HepG2 (cell line): ENCODE results near the gene RPL41. TPM values are rescaled to one million over a fixed set of nuclear protein-coding genes. Genes with fewer than 3 reads are reported as not detected.

Source experiments
- EHMT2 ChIP-seq: fragments of 200-600 bp; sonication (generic); IDR thresholded peaks from 2 replicates; pipeline ENCODE4 v1.7.0; 2017; ENCODE audit warnings: antibody characterized with exemption, low read depth, low read length, borderline replicate concordance
- ERF ChIP-seq: IDR thresholded peaks from 2 replicates; pipeline ENCODE4 v1.6.1; 2018; ENCODE audit warnings: missing biosample characterization, missing genetic modification reagents
- JARID2 ChIP-seq: sonication (generic); formaldehyde crosslinking; IDR thresholded peaks from 2 replicates; pipeline ENCODE4 v1.8.1; 2023; ENCODE audit warnings: missing genetic modification reagents, inconsistent platforms; ENCODE audit not compliant: insufficient replicate concordance
- MTA3 ChIP-seq: sonication (generic); formaldehyde crosslinking; IDR thresholded peaks from 2 replicates; pipeline ENCODE4 v1.4.0; 2020; ENCODE audit warnings: missing genetic modification reagents
- NR2C2 ChIP-seq: sonication (generic); formaldehyde crosslinking; IDR thresholded peaks from 2 replicates; pipeline ENCODE4 v1.4.0; 2020; ENCODE audit warnings: missing genetic modification reagents, mild to moderate bottlenecking, moderate library complexity, borderline replicate concordance
- PHF20 ChIP-seq: sonication (generic); formaldehyde crosslinking; IDR thresholded peaks from 2 replicates; pipeline ENCODE4 v1.5.0; 2020; ENCODE audit warnings: mild to moderate bottlenecking, missing genetic modification reagents
- SKI ChIP-seq: fragments of 450-650 bp; IDR thresholded peaks from one replicate; pipeline ENCODE4 v1.6.1; 2018; ENCODE audit warnings: mild to moderate bottlenecking; ENCODE audit not compliant: partially characterized antibody
- SP4 ChIP-seq: sonication (generic); formaldehyde crosslinking; IDR thresholded peaks from 2 replicates; pipeline ENCODE4 v1.8.1; 2023; ENCODE audit warnings: mild to moderate bottlenecking, missing genetic modification reagents
- SYNCRIP ChIP-seq: fragments of 200-400 bp; formaldehyde crosslinking; IDR thresholded peaks from 2 replicates; pipeline ENCODE4 v1.6.1; 2018; ENCODE audit warnings: mild to moderate bottlenecking, low read depth, low read length; ENCODE audit not compliant: insufficient read depth
- ZNF550 ChIP-seq: sonication (generic); formaldehyde crosslinking; IDR thresholded peaks from 2 replicates; pipeline ENCODE4 v1.4.0; 2020; ENCODE audit warnings: mild to moderate bottlenecking, missing genetic modification reagents, borderline replicate concordance
- ZNF577 ChIP-seq: sonication (generic); formaldehyde crosslinking; IDR thresholded peaks from 2 replicates; pipeline ENCODE4 v1.4.0; 2020; ENCODE audit warnings: mild to moderate bottlenecking, low read depth, missing genetic modification reagents, borderline replicate concordance
- ZNF703 ChIP-seq: sonication (generic); formaldehyde crosslinking; IDR thresholded peaks from 2 replicates; pipeline ENCODE4 v1.5.1; 2020; ENCODE audit warnings: missing genetic modification reagents, mild to moderate bottlenecking, moderate library complexity, borderline replicate concordance
- polyA plus RNA-seq, 8 experiments: library from polyadenylated mRNA; depleted of rRNA in 3 of 8; stranded (reverse) in 7 of 8; unstranded in 1 of 8; fragments of >200 nt; fragmentation: Illumina TruSeq in 4 of 8; extraction: Trizol in 4 of 8; gene quantifications; 2 replicates each; pipeline versions ENCODE4 v1.2.1 to v1.2.3, GENCODE V29; 2011 to 2016; ENCODE audit warnings: low read depth in 4 of 8, missing spikeins in 1 of 8, mixed read lengths in 1 of 8; ENCODE audit not compliant: insufficient read depth in 1 of 8
- total RNA-seq, 5 experiments: library from RNA; depleted of rRNA; stranded (reverse); fragments of >200 nt; fragmentation: Illumina TruSeq; extraction: Trizol; gene quantifications; 2 replicates each; pipeline ENCODE4 v1.2.3, GENCODE V29; 2016; ENCODE audit warnings: low read depth in 1 of 5
- TF ChIP-seq, protein P1 (sequence below): sonication (generic); formaldehyde crosslinking; IDR thresholded peaks from 2 replicates; pipeline ENCODE4 v1.5.0; 2020; ENCODE audit warnings: missing genetic modification reagents
- TF ChIP-seq, protein P2 (sequence below): IDR thresholded peaks from 2 replicates; pipeline ENCODE4 v1.6.1; 2016
- TF ChIP-seq, protein P3 (sequence below): fragments of 450-650 bp; IDR thresholded peaks from 2 replicates; pipeline ENCODE4 v1.6.1; 2017
- TF ChIP-seq, protein P4 (sequence below): sonication (generic); formaldehyde crosslinking; IDR thresholded peaks from 2 replicates; pipeline ENCODE4 v1.5.1; 2020; ENCODE audit warnings: mild to moderate bottlenecking, missing genetic modification reagents, moderate library complexity

Gene RPL41
- total and polyA plus RNA-seq, 2 of the 13 experiments (the other 11 are each of a cell fraction or from before 2014, with no cell fraction given), result 4,012 to 7,670 TPM

DNA sequence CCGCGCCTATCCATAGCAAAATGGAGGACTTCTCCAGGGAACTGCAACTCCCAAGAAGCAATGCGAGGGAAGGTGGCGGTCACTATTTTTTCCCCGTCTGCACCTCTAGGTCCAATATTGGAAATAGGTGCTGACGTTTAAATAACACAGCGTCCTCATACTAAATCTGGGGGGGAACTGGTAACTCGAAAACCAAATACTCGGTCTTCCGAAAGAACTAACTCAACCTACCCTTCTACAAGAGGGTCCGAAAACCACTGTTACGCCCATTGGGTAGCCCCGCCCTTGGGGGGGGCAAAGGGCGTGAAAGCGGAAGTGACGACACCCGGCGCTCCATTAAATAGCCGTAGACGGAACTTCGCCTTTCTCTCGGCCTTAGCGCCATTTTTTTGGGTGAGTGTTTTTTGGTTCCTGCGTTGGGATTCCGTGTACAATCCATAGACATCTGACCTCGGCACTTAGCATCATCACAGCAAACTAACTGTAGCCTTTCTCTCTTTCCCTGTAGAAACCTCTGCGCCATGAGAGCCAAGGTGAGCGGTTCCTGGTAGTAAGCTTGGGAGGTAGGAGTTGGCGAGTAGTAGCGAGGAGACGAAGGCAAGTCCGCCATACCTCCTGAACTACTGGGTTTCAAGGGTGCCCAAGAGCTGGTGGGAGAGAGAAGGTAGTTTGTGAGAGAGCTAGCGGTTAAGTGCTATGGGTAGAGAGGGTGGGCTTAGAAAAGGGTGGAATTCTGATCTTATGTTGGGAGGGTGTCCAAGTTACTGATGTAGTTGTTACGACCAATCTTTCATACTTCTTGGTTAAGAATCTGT lies at the start of gene RPL41 (continued):
- TF ChIP-seq, protein P1, sequence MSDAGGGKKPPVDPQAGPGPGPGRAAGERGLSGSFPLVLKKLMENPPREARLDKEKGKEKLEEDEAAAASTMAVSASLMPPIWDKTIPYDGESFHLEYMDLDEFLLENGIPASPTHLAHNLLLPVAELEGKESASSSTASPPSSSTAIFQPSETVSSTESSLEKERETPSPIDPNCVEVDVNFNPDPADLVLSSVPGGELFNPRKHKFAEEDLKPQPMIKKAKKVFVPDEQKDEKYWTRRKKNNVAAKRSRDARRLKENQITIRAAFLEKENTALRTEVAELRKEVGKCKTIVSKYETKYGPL (CRISPR knock-in tag), result peak; percentile 81
- TF ChIP-seq EHMT2 (no peak), ERF (peak; percentile 82; the same call in 1 of the 2 replicates), SP4 (peak; percentile 54; the same call in 1 of the 2 replicates), SKI (peak; percentile 15), ZNF550 (CRISPR knock-in tag) (no peak), MTA3 (no peak), NR2C2 (CRISPR knock-in tag) (peak; percentile 98), PHF20 (CRISPR knock-in tag) (peak; percentile 78), JARID2 (CRISPR knock-in tag) (no peak), SYNCRIP (no peak), ZNF703 (CRISPR knock-in tag) (no peak), ZNF577 (CRISPR knock-in tag) (peak; percentile 80; the same call in 1 of the 2 replicates)
- TF ChIP-seq, protein P2, sequence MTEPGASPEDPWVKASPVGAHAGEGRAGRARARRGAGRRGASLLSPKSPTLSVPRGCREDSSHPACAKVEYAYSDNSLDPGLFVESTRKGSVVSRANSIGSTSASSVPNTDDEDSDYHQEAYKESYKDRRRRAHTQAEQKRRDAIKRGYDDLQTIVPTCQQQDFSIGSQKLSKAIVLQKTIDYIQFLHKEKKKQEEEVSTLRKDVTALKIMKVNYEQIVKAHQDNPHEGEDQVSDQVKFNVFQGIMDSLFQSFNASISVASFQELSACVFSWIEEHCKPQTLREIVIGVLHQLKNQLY (CRISPR knock-in tag), result peak; percentile 37; the same call in 1 of the 2 replicates
- TF ChIP-seq, protein P3, sequence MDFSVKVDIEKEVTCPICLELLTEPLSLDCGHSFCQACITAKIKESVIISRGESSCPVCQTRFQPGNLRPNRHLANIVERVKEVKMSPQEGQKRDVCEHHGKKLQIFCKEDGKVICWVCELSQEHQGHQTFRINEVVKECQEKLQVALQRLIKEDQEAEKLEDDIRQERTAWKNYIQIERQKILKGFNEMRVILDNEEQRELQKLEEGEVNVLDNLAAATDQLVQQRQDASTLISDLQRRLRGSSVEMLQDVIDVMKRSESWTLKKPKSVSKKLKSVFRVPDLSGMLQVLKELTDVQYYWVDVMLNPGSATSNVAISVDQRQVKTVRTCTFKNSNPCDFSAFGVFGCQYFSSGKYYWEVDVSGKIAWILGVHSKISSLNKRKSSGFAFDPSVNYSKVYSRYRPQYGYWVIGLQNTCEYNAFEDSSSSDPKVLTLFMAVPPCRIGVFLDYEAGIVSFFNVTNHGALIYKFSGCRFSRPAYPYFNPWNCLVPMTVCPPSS, result no peak
- TF ChIP-seq, protein P4, sequence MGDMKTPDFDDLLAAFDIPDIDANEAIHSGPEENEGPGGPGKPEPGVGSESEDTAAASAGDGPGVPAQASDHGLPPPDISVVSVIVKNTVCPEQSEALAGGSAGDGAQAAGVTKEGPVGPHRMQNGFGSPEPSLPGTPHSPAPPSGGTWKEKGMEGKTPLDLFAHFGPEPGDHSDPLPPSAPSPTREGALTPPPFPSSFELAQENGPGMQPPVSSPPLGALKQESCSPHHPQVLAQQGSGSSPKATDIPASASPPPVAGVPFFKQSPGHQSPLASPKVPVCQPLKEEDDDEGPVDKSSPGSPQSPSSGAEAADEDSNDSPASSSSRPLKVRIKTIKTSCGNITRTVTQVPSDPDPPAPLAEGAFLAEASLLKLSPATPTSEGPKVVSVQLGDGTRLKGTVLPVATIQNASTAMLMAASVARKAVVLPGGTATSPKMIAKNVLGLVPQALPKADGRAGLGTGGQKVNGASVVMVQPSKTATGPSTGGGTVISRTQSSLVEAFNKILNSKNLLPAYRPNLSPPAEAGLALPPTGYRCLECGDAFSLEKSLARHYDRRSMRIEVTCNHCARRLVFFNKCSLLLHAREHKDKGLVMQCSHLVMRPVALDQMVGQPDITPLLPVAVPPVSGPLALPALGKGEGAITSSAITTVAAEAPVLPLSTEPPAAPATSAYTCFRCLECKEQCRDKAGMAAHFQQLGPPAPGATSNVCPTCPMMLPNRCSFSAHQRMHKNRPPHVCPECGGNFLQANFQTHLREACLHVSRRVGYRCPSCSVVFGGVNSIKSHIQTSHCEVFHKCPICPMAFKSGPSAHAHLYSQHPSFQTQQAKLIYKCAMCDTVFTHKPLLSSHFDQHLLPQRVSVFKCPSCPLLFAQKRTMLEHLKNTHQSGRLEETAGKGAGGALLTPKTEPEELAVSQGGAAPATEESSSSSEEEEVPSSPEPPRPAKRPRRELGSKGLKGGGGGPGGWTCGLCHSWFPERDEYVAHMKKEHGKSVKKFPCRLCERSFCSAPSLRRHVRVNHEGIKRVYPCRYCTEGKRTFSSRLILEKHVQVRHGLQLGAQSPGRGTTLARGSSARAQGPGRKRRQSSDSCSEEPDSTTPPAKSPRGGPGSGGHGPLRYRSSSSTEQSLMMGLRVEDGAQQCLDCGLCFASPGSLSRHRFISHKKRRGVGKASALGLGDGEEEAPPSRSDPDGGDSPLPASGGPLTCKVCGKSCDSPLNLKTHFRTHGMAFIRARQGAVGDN (CRISPR knock-in tag), result peak; percentile 15; the same call in 1 of the 2 replicates
